Mesenchymal stem cell (in vitro differentiated cells and primary cell): ENCODE data around the gene MARCKSL1.
"Not testable (repeated sequence)": the region's sequence is repeated elsewhere in the genome, so short reads cannot be mapped to it uniquely, and the experiment has no call there.

ENCODE experiments used
- DNase-seq: peaks from one replicate; pipeline ENCODE4 v3.0.0-alpha.2; 2013
- H2AFZ ChIP-seq: one replicate; pipeline ENCODE4 v1.6.1; 2013; ENCODE audit warnings: low read depth, mild to moderate bottlenecking, control low read depth, inconsistent platforms, low read length, moderate library complexity
- H2AK5ac ChIP-seq: 2 replicates; pipeline ENCODE4 v1.6.1; 2013; ENCODE audit warnings: low read length, moderate library complexity, mild to moderate bottlenecking, inconsistent platforms; ENCODE audit not compliant: severe bottlenecking
- H2BK120ac ChIP-seq: one replicate; pipeline ENCODE4 v1.6.1; 2013; ENCODE audit warnings: low read depth, mild to moderate bottlenecking, inconsistent platforms, low read length, moderate library complexity
- H2BK12ac ChIP-seq, 2 experiments: one replicate each; pipeline ENCODE4 v1.6.1; 2013; ENCODE audit warnings: inconsistent platforms in 2 of 2, low read length in 2 of 2, mild to moderate bottlenecking in 2 of 2, moderate library complexity in 2 of 2, control low read depth in 1 of 2
- H2BK15ac ChIP-seq: one replicate; pipeline ENCODE4 v1.6.1; 2013; ENCODE audit warnings: mild to moderate bottlenecking, low read depth, inconsistent platforms; ENCODE audit not compliant: poor library complexity, severe bottlenecking
- H2BK5ac ChIP-seq: 2 replicates; pipeline ENCODE4 v1.6.1; 2013; ENCODE audit warnings: low read depth, mild to moderate bottlenecking, low read length, control low read depth, inconsistent platforms; ENCODE audit not compliant: poor library complexity, severe bottlenecking
- H3K14ac ChIP-seq, 2 experiments: one replicate each; pipeline ENCODE4 v1.6.1; 2013; ENCODE audit warnings: inconsistent platforms in 2 of 2, low read length in 2 of 2, control low read depth in 1 of 2, mild to moderate bottlenecking in 1 of 2, moderate library complexity in 1 of 2
- H3K18ac ChIP-seq, 2 experiments: one replicate each; pipeline ENCODE4 v1.6.1; 2013; ENCODE audit warnings: inconsistent platforms in 2 of 2, low read length in 2 of 2, control low read depth in 1 of 2, low read depth in 1 of 2, mild to moderate bottlenecking in 1 of 2
- H3K23ac ChIP-seq, 2 experiments: one replicate each; pipeline ENCODE4 v1.6.1; 2013; ENCODE audit warnings: inconsistent platforms in 2 of 2, low read length in 2 of 2, mild to moderate bottlenecking in 2 of 2, moderate library complexity in 2 of 2, control low read depth in 1 of 2
- H3K27ac ChIP-seq: 2 replicates; pipeline ENCODE4 v1.5.1; 2013; ENCODE audit warnings: mild to moderate bottlenecking, moderate library complexity, low read length, control low read depth, inconsistent platforms; ENCODE audit not compliant: poor library complexity, severe bottlenecking
- H3K27me3 ChIP-seq, 2 experiments: 2 replicates each; pipeline versions ENCODE4 v1.6.1 to v1.7.0; 2013; ENCODE audit warnings: low read length in 2 of 2, mild to moderate bottlenecking in 2 of 2, moderate library complexity in 2 of 2, control low read depth in 1 of 2, inconsistent platforms in 1 of 2; ENCODE audit not compliant: control insufficient read depth in 1 of 2, insufficient read depth in 1 of 2
- H3K36me3 ChIP-seq, 2 experiments: 2 replicates each; pipeline versions ENCODE4 v1.6.1 to v1.7.0; 2013; ENCODE audit warnings: low read length in 2 of 2, control low read depth in 1 of 2, inconsistent platforms in 1 of 2, low read depth in 1 of 2, mild to moderate bottlenecking in 1 of 2; ENCODE audit not compliant: insufficient read depth in 2 of 2, control insufficient read depth in 1 of 2
- H3K4ac ChIP-seq, 2 experiments: one replicate each; pipeline ENCODE4 v1.6.1; 2013; ENCODE audit warnings: inconsistent platforms in 2 of 2, low read length in 2 of 2, mild to moderate bottlenecking in 2 of 2, moderate library complexity in 2 of 2, control low read depth in 1 of 2, low read depth in 1 of 2
- H3K4me1 ChIP-seq: 2 replicates; pipeline ENCODE4 v1.6.1; 2013; ENCODE audit warnings: low read depth, low read length, control low read depth; ENCODE audit not compliant: control insufficient read depth, insufficient read depth
- H3K4me2 ChIP-seq: 2 replicates; pipeline ENCODE4 v1.6.1; 2013; ENCODE audit warnings: low read length, mild to moderate bottlenecking, inconsistent platforms; ENCODE audit not compliant: poor library complexity, severe bottlenecking
- H3K4me3 ChIP-seq, 2 experiments: 2 replicates each; pipeline versions ENCODE4 v1.5.1 to v1.7.0; 2013; ENCODE audit warnings: low read length in 2 of 2, mild to moderate bottlenecking in 2 of 2, control low read depth in 1 of 2, low read depth in 1 of 2; ENCODE audit not compliant: insufficient read depth in 1 of 2
- H3K79me1 ChIP-seq: replicated peaks from 2 replicates; pipeline ENCODE4 v1.6.1; 2013; ENCODE audit warnings: mild to moderate bottlenecking, control low read depth, low read length, inconsistent platforms; ENCODE audit not compliant: poor library complexity, severe bottlenecking
- H3K9ac ChIP-seq: 2 replicates; pipeline ENCODE4 v1.7.0; 2013; ENCODE audit warnings: mild to moderate bottlenecking, low read length, moderate library complexity
- H3K9me3 ChIP-seq: 2 replicates; pipeline ENCODE4 v1.7.0; 2013; ENCODE audit warnings: mild to moderate bottlenecking, low read length; ENCODE audit not compliant: control insufficient read depth
- H4K8ac ChIP-seq: one replicate; pipeline ENCODE4 v1.6.1; 2013; ENCODE audit warnings: inconsistent platforms, mild to moderate bottlenecking, low read length, moderate library complexity
- H4K91ac ChIP-seq: one replicate; pipeline ENCODE4 v1.6.1; 2013; ENCODE audit warnings: mild to moderate bottlenecking, low read length, inconsistent platforms
- WGBS: methylation state at CpG from one replicate; pipeline ENCODE4 v1.1.7; 2013; ENCODE audit warnings: mixed read lengths; 5-methylcytosine and 5-hydroxymethylcytosine counted together

The MARCKSL1 gene

DNA sequence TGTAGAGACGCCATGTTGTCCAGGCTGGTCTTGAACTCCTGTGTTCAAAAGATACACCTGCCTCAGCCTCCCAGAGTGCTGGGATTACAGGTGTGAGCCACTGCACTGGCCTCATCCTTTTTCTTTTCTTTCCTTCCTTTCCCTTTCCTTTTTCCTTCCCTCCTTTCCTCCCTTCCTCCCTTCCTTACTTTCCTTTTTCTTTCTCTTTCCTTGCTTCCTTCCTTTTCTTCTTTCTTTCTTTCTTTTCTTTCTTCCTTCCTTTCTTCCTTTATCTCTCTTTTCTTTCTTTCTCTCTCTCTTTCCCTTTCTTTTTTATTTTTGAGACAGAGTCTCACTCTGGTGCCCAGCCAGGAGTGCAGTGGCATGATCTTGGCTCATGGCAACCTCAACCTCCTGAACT lies 20.4 kb upstream of the MARCKSL1 start:
- no peak overlapping the region for H3K14ac ChIP-seq

DNA sequence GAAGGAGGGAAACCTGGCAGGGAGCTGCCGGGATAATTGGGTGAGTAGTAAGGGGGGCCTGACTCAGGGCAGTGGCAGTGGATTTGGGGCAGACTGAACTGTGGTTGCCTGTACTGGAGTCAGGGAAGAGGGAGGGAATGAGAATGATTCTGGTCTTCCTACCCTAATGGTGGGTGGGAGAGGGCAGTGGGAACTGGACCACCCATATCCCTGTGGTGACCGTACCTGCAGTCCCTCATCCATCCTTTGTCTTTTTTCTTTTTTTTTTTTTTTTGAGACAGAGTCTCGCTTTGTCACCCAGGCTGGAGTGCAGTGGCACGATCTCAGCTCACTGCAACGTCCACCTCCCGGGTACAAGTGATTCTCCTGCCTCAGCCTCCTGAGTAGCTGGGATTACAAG lies 19.7 kb upstream of the MARCKSL1 start:
- not testable (repeated sequence) for H2AK5ac ChIP-seq, H3K18ac ChIP-seq, H3K4me2 ChIP-seq, H3K23ac ChIP-seq, H3K27ac ChIP-seq, H2BK5ac ChIP-seq, DNase-seq, H3K9me3 ChIP-seq, H4K91ac ChIP-seq, H3K14ac ChIP-seq, H2AFZ ChIP-seq, H2BK15ac ChIP-seq, H3K9ac ChIP-seq, H3K4ac ChIP-seq, H3K4me3 ChIP-seq, H4K8ac ChIP-seq, H3K27me3 ChIP-seq
- H3K79me1 ChIP-seq: peaks cover 11% of the 10 kb centered on the region
- peaks cover 17% of the 10 kb centered on the region for H3K4me1 ChIP-seq
- peak overlapping the region; percentile 37 for H2BK120ac ChIP-seq
- WGBS: 95% methylated on average over 6 of the region's 6 CpGs
- peaks cover 11 to 31% of the 10 kb centered on the region in 2 experiments for H3K36me3 ChIP-seq
- H2BK12ac ChIP-seq: peak overlapping the region in 1 of 2 experiments; percentile 65

More for the DNA sequence above, 20.4 kb upstream of the MARCKSL1 start:
- Histone ChIP-seq H3K79me1 (peaks cover 13% of the 10 kb centered on the region), H3K9ac (no peak overlapping the region), H2BK5ac (no peak overlapping the region), H2BK120ac (no peak overlapping the region), H2AFZ (no peak overlapping the region), H3K18ac (no peak overlapping the region), H2BK15ac (no peak overlapping the region), H4K91ac (no peak overlapping the region), H3K4me2 (no peak overlapping the region), H3K4me3 (no peak overlapping the region), H3K4me1 (peaks cover 21% of the 10 kb centered on the region), H3K27me3 (no peaks in the 10 kb centered on the region), H3K9me3 (no peaks in the 10 kb centered on the region), H3K36me3 (peaks cover 18 to 31% of the 10 kb centered on the region in 2 experiments), H2AK5ac (no peak overlapping the region), H2BK12ac (no peak overlapping the region), H3K23ac (no peak overlapping the region), H3K27ac (no peak overlapping the region), H3K4ac (no peak overlapping the region), H4K8ac (no peak overlapping the region)
- 92% methylated on average over 1 of the region's 1 CpG for WGBS
- DNase-seq: no peak

DNA sequence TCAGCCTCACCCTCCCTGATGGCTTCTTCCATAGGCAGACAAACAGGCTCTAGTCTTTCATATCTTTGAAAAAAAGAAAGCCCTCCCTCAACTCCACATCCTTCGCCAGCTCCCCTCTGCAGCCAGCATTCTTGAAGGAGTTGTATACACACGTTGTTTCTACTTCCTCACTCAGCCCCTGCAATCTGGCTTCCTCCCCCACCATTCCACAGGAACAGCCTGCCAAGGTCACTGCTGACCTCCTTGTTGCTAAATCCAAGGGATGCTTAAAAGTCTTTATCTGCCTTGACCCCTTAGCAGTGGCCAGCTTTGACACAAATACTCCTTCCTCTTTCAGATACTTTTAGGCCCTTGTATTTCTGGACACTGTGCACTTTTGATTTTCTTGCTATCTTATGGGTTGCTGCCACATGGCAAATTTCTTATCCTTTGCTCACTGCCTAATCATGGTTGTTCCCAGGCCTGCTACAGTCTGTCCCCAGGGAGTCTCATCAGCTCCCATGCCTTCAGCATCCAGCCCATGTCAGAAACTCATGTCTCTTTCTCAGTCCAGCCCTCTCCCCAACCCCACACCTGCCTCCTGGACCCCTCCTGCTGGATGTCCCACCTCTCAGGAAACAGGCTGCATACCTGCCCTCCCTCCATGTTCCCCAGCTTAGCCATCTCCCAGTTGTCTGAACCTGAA lies 18.0 kb upstream of the MARCKSL1 start:
- H3K27me3 ChIP-seq: no peaks in the 10 kb centered on the region

DNA sequence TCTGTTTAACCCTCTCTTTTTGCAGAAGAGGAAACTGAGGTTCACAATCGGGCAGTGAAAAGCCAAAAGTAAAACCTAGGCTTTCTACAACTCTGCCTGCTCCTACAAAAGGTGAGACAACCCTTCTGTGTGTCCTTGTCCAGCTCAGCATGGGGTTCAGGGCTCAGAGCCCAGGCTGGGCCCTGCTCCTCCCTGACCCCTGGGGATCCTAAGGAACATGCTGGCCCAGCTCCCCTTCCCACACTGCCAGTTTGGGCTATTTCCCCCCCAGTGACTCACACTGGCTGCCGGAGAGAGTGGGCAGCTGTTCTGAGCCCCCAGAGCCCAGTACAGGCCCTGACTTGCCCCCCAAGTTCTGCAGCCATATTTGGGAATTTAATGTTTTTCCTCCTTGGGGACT lies 17.4 kb upstream of the MARCKSL1 start:
- Histone ChIP-seq H4K91ac (peak overlapping the region; percentile 99), H3K14ac (peak overlapping the region in 1 of 2 experiments; percentile 97), H3K27ac (no peak overlapping the region), H3K27me3 (no peaks in the 10 kb centered on the region), H2BK12ac (peak overlapping the region; percentile 92 to 100), H3K79me1 (peaks cover 11% of the 10 kb centered on the region), H3K4ac (peak overlapping the region; percentile 89 to 100), H2BK15ac (peak overlapping the region; percentile 97), H2BK120ac (peak overlapping the region; percentile 76), H2AK5ac (peak overlapping the region; percentile 56), H3K36me3 (peaks cover 7 to 28% of the 10 kb centered on the region in 2 experiments), H2AFZ (no peak overlapping the region), H3K9me3 (no peaks in the 10 kb centered on the region), H3K18ac (peak overlapping the region; percentile 97), H3K9ac (peak overlapping the region; percentile 95), H3K4me3 (peak overlapping the region in 1 of 2 experiments; percentile 89), H3K4me2 (no peak overlapping the region), H3K4me1 (peaks cover 27% of the 10 kb centered on the region), H3K23ac (peak overlapping the region in 1 of 2 experiments; percentile 98), H2BK5ac (no peak overlapping the region), H4K8ac (peak overlapping the region; percentile 81)
- DNase-seq: no peak
- 68% methylated on average over 2 of the region's 2 CpGs for WGBS

More for the DNA sequence above, 18.0 kb upstream of the MARCKSL1 start:
- Histone ChIP-seq H2BK120ac (no peak overlapping the region), H3K36me3 (peaks cover 7 to 31% of the 10 kb centered on the region in 2 experiments), H2BK5ac (no peak overlapping the region), H3K23ac (no peak overlapping the region), H3K4me2 (no peak overlapping the region), H2AK5ac (no peak overlapping the region), H4K8ac (peak overlapping the region; percentile 70), H2BK12ac (peak overlapping the region; percentile 29 to 92), H3K9me3 (no peaks in the 10 kb centered on the region), H3K79me1 (peaks cover 11% of the 10 kb centered on the region), H3K4ac (peak overlapping the region; percentile 85 to 89), H2AFZ (no peak overlapping the region), H3K4me3 (peak overlapping the region in 1 of 2 experiments; percentile 89), H2BK15ac (no peak overlapping the region), H3K14ac (peak overlapping the region in 1 of 2 experiments; percentile 19), H3K9ac (peak overlapping the region; percentile 95), H3K27ac (no peak overlapping the region), H4K91ac (peak overlapping the region; percentile 74), H3K18ac (peak overlapping the region; percentile 46 to 97), H3K4me1 (peaks cover 23% of the 10 kb centered on the region)
- DNase-seq: peak; percentile 79
- WGBS: 17% methylated on average over 2 of the region's 2 CpGs
